HG03066 (cell line): ENCODE results near the gene TUBA3C.

Source experiments
- ATAC-seq: cut with Tn5 transposase; IDR thresholded peaks from one replicate; pipeline ENCODE4 v1.9.1; 2021; ENCODE audit warnings: low read depth; ENCODE audit not compliant: unreplicated experiment

Gene TUBA3C

GRCh38 chr13:19169496-19169895, 12.1 kb downstream of the TUBA3C start:
- ATAC-seq = no peak

GRCh38 chr13:19161308-19161707, 20.3 kb downstream of the TUBA3C start:
- no peak for ATAC-seq

GRCh38 chr13:19159761-19160420, 21.7 kb downstream of the TUBA3C start:
- ATAC-seq = no peak

DNA sequence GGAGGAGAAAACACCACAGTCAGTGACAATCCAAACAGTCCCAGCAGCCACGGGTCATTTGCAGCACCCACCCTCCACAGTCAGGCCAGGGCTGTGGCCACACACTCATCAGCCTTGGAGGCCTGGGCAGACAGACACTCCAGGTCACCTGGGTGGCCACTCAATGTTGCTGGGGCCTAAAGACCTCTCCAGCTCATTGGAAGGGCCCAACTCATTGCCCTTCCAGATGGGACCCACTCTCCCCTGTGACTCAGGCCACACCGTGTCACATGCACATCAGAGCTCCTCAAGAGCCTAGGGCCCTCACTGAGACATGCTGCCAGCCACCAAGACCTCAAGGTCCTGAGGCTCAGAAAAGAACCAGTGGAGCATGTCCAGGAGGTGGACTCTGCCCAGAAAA, 22.4 kb downstream of the TUBA3C start:
- ATAC-seq = no peak

- no peak for ATAC-seq
Observed at GRCh38 chr13:19158526-19159174, 23.0 kb downstream of the TUBA3C start.

DNA sequence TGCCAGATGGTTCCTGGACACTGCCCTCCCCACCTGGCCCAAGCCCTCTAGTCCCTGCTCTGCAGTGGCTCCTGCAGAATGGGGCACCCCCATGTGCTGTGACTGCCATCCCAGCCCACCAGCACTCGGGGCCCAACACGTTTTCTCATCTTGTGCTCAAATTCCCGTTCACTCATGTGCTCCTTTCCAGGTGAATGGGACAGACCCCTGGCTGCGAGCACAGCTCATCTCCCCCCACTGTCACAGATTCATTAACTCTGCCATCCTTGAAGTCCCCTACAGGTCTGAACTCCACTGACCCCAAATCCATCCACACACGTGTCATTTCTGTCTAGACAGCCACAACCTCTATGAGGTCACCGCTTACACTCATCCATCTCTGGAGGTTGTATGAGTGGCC, 23.6 kb downstream of the TUBA3C start:
- no peak for ATAC-seq

- ATAC-seq = no peak
Observed at GRCh38 chr13:19157461-19157860, 24.2 kb downstream of the TUBA3C start.

DNA sequence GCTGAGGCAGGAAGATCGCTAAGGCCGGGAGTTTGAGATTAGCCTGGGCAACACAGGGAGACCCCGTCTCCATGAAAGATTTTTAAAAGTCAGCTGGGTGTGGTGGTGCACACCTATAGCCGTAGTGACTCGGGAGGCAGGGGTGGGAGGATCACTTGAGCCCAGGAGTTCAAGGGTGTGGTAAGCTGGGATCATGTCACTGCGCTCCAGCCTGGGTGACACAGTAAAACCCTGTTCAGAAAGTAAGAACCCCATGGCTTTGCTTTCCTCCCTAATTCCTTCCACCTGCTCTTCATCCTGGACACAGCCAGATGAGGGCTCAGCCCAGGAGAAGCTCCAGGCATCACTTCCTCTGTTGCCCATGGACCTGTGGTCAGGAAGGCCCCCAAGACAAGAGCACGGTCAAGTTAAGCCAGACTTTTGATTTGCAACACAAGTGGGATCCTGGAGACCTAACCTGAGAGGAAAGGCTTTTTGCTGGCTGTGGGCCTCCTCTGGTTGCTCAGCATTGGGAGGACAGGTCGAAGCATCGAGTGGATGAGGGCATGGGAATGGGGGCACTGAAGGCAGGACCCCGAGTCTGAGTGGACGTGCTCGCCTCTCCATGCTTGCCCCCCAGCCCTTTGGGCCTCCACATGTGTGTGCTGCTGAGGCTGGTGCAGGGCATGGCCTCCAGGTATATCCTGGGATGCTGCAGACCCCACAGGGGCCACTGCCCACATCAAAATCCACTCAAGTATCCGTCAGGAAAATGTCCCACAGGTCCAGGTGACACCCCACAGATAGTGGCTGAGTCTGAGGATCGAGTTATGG, 25.4 kb downstream of the TUBA3C start:
- no peak for ATAC-seq

DNA sequence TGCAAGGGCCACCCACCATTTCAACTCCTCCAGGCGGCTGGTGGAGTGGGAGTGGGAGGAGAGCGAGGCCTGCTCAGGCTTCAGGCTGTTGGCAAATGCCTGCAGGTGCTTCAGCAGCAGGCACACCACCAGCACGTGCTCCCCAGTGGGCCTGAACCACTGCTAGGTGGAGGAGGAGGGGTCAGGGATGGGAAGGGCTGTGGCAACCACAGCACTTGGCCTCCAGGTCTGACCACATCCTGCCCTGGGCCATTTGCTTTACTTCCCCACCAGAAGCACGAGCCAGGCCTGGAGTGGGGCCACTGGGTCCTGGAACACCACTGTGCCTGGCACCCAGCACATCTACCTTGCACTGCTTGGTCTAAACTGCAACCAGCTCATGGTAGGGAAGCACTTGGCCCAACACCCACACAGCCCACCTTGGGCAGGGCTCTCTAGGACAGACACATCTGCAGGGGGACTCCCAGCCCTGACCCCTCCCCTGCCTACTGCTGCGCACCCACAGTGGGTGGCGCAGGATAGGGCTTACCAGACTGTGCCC, 26.2 kb downstream of the TUBA3C start:
- no peak for ATAC-seq

GRCh38 chr13:19154843-19155242, 26.8 kb downstream of the TUBA3C start:
- no peak for ATAC-seq

- no peak for ATAC-seq
Observed at GRCh38 chr13:19153782-19154450, 27.7 kb downstream of the TUBA3C start.

- ATAC-seq = no peak
Observed at GRCh38 chr13:19152403-19152802, 29.2 kb downstream of the TUBA3C start.

GRCh38 chr13:19151581-19152263, 29.9 kb downstream of the TUBA3C start:
- ATAC-seq = no peak

DNA sequence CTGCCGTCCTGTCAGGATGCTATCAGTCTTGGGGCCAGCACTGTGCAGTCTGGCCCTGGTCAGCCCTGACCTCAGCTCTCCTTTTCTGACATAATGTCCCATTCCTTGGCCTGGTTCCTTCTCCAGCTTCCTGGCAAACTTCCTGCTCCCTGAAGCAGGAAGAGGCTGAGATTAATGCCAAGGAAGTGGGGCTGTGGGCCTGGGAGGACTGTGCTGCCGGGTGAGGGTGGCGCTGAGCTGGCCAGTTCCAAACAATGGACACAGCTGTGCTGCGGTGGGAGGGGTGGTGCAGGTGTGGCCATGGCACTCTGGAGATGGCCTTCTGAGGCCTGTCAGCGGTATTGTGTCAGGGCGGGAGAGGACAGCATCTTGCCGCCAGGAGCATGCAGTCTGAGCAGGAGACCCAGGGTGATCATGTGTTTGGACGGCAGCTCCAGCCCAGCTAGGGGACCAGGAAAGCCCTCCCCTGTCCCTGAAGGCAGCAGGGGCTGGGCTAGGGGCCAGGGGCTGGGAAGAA, 30.9 kb downstream of the TUBA3C start:
- no peak for ATAC-seq

- ATAC-seq = no peak
Observed at GRCh38 chr13:19150226-19150625, 31.4 kb downstream of the TUBA3C start.

- ATAC-seq = no peak
Observed at GRCh38 chr13:19148561-19148960, 33.1 kb downstream of the TUBA3C start.
